IPS-NIHi7 (cell line): ENCODE measurements around the gene ARHGAP22.

Experiments used
- DNase-seq: peaks from one replicate; pipeline ENCODE4 v3.0.0; 2012; ENCODE audit warnings: mixed read lengths; ENCODE audit errors: extremely low spot score

The ARHGAP22 gene

GRCh38 chr10:48607356-48608278 is 2.7 kb upstream of the ARHGAP22 start:
- DNase-seq, result no peak

DNA sequence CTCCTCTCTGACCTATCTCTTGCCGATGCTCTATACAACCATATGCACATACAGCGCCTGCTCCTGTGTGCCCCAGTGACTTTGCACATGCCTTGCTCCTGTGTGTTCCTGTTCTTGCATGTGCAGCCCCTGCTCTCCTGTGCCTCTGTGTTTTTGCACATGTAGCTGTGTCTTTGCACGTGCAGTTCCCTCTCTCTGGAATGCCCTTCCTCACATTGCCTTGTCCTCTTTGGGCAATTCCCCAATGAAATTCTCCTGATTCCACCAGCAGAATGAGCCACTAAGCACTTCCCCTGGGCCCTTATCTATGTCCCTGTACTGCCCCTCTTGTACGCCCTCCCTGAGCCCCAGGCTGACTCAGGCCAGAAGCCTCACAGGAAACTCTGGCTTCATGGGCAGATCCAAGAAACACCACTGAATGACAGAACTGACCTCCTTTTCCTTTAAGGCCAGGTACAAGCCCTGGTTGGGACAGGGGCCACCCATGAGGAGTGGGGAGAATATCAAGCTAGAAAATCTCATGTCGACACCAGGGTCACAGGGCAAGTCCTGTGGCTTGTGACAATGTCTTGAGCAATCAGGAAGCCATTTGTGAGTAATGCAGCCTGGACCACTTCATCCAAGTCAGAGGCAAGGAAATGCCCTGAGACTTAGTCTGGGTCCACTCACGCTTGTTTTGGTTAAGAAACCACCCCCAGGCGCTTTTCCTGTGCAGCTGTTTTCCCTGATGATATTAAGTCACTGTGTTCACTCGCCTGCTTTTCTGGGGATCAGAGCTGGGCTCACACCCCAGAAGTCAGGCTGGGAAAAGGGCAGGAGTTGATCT is 1.9 kb upstream of the ARHGAP22 start:
- DNase-seq, result no peak

- no peak for DNase-seq
These were observed 1.1 kb upstream of the ARHGAP22 start for GRCh38 chr10:48605786-48606529.

GRCh38 chr10:48604039-48604990 is 558 bp downstream of the ARHGAP22 start:
- DNase-seq, result no peak

GRCh38 chr10:48603421-48604038 is 1.3 kb downstream of the ARHGAP22 start:
- no peak for DNase-seq

DNA sequence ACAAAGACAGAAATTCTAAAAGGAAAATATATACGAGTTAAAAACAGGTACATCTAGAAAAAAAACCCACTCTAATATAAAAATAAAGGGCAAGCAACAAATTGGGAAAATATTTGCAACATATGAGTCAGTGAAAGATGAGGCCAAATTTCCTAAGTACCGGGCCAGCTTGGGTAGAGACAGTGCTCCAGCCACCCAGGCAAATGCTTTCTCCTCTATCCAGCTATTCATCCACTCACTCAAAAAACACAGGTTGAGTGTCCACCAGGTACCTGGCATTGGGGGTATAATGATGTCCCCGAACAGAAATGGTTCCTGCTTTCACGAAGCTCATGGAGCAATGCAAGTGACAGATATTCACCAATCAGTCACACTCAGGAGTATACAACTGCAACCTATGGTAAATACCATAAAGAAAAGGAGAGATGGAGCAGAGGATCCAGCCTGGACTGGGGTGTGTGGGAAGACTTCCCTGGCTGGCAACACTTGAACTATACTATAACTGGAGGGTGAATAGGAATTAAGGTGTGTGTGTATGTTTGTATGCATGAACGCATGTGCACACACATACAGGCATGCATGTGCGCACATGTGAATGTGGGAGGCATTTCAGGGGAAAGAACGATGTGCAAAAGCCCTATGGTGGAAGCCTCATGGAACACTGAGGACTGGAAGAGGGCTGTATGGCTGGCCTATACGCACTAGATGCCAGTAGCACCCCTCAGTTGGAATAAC is 2.3 kb downstream of the ARHGAP22 start:
- DNase-seq, result no peak

DNA sequence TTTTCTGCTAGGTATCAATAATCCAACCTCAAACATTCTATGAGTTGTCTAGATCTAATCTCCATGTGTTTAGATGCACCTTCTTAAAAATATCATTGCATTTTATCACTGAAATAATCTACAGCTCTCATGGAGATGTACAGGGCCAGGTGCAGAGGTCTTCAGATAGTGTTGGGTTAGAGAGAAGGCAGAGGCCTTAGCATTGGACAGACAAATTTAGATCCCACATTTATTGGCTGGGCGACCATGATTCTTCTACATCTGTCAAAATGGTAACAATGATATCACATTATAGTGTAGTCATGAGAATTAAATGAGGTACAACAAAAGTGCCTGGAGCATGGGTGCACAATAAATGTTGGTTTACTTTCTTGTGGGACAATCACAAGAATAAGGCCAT is 3.1 kb downstream of the ARHGAP22 start:
- no peak for DNase-seq

GRCh38 chr10:48600645-48601505 is 4.0 kb downstream of the ARHGAP22 start:
- DNase-seq, result no peak

DNA sequence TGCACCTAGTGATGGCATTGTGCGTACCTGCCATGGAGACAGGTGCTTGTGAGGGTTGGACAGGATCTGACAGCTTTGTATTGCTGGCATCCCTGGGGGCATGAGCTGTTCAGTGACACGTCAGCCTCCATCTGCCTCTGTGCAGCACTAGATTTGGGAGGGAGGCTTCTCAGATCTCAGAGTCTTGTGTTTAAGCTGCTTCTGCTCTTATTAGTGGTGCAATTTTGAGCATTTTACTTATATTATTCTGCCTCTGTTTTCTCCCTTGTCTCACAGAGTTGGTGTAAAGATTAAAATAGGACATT is 5.1 kb downstream of the ARHGAP22 start:
- DNase-seq, result no peak

- DNase-seq, result no peak
These were observed 5.7 kb downstream of the ARHGAP22 start for GRCh38 chr10:48598936-48599829.

GRCh38 chr10:48598243-48598935 is 6.5 kb downstream of the ARHGAP22 start:
- DNase-seq, result no peak

DNA sequence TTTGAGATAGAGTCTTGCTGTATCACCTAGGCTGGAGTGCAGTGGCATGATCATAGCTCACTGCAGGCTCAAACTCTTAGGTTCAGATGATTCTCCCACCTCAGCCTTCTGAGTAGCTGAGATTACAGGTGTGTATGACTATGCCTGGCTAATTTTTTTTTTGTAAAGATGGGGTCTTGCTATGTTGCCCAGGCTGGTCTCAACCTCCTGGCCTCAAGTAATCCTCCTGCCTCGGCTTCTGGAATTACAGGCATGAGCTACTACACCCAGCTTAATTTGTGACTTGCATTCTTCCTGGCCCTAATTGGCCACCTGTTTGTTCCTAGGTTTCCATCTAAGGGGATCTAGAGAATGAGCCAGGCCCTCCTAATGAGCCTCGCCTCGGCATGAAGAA is 9.3 kb downstream of the ARHGAP22 start:
- no peak for DNase-seq

GRCh38 chr10:48594803-48595538 is 9.9 kb downstream of the ARHGAP22 start:
- DNase-seq, result peak; percentile 48

- DNase-seq, result no peak
These were observed 10.5 kb downstream of the ARHGAP22 start for GRCh38 chr10:48594371-48594770.

DNA sequence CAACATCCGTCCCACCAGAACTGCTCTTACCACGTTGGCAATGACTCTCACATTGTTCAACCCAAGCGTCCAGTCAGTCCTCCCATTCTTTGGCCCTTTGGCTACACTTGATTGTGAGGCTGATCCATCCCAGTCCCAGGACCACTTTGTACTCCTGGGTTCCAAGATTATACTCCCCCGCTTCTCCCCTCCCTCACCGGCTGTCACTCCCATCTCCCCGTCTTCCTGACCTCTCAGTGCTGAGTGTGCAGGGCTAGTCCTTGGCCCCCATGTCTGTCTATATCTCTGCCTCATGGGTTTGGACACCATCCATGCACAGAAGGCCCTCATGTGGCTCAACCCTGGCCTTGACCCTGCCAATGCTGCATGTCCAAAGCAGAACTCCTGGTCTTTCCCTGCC is 12.5 kb downstream of the ARHGAP22 start:
- DNase-seq, result no peak

DNA sequence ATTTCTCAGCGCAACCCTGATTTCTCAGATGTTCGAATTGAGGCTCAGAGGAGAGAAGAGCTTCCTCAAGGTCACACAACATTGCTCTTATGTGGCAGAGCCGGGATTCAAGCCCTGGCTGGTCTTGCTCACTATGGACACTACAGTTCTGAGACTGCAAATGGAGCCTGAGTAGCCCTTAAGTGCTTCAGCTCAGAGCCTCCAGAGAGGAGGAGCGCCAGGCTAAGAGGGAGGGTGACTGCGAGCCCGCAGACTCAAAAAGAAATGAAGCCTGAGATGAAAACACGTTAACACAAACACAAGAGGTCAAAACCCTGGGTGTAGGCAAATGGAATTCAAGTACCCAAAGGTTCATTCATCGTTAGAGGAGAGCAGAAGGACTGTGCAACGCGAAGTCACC is 13.9 kb downstream of the ARHGAP22 start:
- DNase-seq, result no peak

DNA sequence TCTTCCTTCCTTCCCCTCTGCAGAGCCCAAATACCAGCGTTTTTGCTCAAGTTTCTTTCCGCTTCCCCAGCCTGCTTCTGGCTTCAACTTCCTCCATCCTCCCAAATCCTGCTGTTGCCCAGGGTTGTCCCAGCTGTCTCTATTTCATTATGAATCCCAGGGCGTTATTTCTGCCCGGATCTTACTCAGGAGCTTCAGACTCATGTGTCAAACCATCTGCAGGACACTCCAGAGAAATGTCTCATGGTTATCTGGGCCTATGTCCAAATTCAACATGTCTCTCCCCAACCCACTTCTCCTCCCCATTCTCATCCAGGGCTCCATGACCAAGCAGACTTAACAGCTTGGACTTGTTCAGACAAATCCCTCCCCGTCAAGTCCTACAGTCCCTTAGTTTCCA is 15.6 kb downstream of the ARHGAP22 start:
- DNase-seq, result no peak
